AML-193 (cell line): ENCODE data around the gene GSG1L2.
"Not testable (repeated sequence)": the region's sequence is repeated elsewhere in the genome, so short reads cannot be mapped to it uniquely, and the experiment has no call there.

Experiments used
- DNase-seq, 2 experiments: peaks; one replicate each; lab custom pipeline; 2025; lab: John Stamatoyannopoulos, UW

GSG1L2 gene

DNA sequence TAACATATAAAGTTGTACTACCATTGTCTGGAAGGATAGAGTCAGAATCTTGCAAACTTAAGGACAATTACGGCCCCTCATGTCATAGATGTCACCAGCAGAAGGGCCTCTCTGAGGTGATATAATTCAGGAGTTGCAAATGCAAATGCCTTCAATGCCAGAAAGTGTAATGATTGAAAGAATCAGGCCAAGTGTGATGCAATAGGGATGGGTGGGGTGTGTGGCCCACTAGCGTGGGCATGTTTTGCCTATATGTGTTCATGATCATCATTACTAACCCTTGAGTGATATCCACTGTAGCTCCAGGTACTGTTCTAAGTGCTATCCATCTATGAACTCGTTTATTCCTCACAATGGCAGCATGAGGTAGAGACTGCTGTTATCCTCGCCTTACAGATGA lies 31.6 kb downstream of the GSG1L2 start:
- no peak for DNase-seq

DNA sequence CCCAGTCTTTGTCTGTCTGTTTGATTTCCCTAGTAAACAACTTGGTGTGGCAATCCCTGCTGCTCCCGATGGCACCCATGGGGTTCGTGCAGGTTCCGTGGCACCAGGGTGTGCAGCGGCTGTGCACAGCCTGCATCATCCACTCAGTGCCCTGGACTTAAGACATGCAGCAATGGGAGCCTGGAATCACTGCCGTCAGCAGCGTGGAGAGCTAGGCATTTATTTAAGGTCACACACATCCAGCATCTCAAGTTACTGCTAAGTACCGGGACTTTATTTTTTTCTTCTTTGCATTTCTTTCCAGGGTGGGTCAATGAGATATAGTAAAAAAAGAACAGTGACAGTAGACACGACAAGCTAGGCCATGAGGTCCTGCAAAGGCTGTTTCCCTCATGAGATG lies 33.3 kb downstream of the GSG1L2 start:
- DNase-seq: no peak

DNA sequence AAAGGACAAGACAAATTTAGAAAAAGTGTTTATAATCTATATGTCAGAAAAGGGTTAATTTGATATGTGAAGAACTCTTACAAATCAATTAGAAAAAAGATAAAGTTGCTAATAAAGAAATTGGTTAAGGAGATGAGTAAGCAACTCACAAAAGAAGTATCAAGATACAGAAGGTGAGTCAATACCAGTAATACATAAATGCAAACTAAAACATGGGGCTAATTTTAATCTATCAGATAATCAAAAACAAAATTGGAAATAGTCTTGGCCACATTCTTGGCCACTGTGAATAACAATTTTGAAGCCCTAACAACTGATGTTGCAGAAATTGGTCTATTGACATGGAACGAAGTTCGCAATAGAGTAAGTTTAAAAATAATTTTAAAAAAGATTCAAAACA lies 37.3 kb downstream of the GSG1L2 start:
- DNase-seq: no peak

DNA sequence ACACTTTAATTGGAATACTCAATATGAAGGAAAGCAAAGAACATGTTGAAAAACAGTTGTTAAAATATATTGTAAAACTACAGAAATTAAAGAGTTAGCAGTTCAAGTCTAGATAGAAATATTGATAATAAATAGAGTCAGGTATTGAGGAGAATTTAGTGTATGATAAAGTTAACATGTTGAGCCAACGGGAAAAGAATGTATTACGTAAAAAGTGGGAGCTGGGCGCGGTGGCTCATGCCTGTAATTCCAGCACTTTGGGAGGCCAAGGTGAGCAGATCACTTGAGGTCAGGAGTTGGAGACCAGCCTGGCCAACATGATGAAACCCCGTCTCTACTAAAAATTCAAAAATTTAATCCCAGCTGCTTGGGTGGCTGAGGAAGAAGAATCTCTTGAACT lies 38.4 kb downstream of the GSG1L2 start:
- not testable (repeated sequence) for DNase-seq

DNA sequence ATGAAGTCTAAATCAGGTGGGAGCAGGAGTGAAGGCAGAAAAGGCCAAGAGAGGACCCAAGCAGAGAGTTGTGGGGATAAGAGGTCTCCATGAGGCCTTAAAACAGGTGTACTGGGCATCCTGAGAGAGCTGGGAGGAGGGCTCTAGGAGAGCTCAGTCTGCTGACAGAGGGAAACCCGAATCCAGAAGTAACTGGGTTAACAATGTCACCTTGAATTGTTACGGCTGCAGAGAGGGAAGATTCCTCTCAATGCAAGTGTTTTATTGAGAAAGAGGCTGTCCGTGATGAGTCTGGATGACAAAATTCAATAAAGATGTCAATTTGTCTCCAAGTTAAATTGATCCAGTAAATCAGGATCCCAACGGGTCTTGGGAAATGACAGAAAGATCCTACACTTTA lies 38.8 kb downstream of the GSG1L2 start:
- DNase-seq: no peak

DNA sequence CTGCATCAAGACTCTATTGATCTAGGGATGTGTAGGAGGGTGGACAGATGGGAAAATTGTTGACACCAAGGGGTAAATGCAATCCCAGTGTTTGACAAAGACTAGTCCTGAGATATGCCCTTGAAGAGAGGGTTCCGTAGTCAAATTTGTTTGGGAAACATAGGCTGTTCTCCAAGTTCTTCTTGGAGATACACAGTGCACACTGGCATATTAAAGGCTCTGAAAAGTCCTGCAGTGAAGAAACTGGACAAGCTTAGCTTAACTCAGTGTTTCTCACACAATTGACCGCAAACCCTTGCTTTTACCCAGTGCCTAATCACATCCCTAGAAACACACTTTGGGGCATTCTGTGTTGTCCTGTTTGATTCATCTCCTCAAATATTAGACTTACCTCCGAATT lies 41.3 kb downstream of the GSG1L2 start:
- DNase-seq: no peak

DNA sequence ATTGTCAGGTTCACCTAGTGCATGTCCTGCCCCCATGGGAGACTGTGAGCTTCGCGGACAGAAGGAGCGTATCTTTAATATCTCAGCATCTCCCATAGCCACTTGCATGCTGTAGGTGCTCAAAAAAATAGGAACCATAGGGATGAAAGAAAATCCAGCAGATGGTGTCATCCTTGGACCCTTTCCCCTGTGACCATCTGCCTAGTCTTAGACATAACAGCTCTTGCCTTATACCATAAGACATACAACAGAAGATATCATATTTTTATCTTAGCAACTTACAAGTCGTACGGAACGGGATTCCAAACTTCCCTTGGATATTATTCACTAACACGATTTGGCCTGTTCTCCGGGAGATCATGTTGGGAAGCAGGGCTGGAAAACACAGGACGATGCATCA lies 45.0 kb downstream of the GSG1L2 start:
- DNase-seq: no peak

DNA sequence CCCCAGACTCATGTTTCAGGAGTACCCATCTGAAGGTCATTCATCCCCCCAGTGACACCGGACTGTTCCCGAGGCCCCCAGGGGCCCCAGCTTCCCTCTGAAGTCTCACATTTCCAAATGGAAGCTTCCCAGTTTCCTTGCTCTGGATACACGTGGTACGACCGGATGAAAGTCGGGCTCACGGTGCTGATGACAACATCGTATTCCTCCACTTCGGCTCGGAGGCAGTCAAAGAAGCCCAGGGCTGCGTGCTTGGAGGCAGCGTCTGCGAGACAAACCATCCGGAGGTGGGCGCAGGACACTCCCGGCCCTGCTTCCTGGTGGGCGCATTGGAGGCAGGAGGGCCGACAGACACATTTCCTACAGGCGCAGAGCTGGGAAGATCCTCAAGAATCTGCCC lies 49.2 kb downstream of the GSG1L2 start:
- DNase-seq: no peak

DNA sequence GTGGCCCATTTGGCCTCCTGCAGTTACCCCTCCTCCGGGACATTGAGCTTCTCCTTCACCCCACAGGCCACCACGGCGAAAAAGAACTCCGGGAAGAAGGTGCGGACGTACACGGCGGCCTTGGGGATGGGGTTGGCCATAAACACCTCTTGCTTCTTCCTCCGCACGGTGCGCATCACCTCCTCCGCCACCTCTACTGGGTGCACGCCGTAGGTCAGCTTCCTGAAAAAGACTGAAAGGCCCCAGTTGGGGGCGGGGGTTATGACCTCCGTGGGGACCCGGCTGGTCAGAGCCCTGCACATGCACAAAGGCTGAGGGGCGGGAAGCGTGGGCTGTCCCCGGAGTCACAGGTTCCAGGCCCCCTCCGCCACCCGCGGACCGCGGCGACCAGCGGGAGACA lies 50.4 kb downstream of the GSG1L2 start:
- DNase-seq: no peak

DNA sequence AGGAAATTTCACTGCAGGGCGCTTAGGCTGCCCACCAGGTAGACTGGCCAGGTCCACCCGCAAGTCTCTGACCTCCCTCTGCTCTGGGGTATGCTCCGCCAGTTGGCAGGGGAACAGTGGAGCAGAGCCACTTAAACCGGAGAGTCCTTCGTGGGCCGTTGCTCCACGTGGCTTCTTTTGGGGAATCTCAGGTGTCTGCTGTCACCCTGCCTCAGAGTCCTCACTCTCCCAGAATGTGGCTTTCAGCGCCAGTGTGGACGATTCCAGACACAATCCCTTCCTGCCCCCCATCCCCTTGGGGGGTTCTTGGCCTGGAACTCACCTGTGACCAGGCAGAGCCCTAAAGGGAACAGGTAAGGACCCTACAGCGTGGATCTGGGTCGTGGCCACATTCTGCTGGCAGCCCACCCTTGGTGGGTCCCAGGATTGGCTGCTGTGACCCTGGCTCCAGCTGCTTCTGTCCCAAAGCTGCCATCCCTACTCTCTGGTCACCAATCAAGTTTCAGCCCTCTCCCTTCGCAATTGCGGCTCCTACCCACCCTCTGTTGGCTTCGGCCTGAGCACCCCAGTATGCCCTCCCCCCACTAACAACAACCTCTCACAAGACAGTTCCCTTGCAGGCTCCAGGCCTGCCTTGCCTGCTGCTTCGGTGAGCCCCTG lies 52.7 kb downstream of the GSG1L2 start:
- no peak for DNase-seq

DNA sequence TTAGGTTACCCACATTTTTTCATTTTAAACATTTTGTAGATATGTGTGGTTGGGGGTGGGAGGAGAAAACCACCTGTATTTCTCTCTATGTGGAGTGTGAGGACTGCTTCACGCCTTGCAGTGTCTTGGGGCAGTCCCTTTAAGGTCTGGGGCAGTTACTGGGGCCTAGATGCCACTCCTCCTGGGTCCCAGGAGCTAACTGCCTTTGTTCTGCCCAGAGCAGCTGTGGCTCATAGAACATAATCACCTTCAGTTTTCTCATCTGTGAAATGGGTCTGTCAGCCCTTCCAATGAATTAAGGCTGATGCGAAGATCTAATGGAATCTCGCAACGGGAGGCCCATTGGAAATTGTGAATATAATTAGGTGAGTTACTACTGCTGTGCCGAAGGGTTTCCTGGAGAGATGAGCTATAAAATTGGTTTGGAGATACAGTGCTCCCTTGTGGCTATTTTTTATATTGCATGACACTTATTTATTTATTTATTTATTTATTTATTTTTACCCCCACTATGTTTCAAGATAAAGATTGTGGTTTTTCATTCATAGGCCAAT lies 53.4 kb downstream of the GSG1L2 start:
- peak in 1 of 2 experiments; percentile 4 for DNase-seq

DNA sequence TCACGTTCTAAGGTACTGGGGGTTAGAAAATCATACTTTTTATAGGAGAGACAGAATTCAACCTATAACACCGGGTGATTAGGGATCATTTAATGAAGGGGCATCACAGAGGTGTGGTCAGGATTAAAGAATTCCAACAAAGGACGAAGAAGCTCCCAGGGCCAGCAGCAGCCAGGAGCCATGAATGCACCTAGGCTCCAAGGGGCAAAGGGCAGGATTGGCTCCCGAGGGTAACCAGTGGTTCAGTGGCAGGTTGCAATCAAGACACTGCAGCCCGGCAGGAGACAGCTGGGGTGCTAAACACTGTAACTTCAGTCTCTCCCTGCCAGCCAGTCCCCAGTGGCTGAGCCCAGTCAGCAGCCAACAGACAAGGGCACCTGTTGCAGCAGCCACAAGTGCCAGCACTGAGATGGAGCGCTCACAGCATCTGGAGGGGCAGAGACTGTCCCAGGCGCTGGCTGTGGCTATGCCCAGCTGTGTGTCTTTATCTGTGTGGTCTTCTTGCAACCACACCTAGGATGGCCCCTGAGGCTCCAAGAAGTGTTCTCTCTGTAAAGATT lies 54.4 kb downstream of the GSG1L2 start:
- DNase-seq: no peak

DNA sequence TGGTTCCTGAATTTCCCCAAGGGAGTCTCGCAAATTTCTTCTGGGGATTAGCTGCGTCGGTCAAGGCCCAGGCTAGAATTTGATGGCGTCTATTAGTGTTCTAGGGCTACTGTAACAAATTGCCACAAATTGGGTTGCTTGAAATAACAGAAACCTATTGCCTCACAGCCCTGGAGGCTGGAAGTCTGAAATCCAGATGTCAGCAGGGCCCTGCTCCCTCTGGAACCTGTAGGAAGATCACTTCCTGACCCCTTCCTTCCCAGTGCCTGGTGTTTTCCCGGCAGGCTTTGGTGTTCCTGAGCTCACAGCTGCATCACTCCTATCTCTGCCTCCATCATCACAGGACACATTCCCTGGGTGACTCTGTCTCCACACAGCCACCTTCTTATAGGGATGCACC lies 54.9 kb downstream of the GSG1L2 start:
- DNase-seq: no peak

DNA sequence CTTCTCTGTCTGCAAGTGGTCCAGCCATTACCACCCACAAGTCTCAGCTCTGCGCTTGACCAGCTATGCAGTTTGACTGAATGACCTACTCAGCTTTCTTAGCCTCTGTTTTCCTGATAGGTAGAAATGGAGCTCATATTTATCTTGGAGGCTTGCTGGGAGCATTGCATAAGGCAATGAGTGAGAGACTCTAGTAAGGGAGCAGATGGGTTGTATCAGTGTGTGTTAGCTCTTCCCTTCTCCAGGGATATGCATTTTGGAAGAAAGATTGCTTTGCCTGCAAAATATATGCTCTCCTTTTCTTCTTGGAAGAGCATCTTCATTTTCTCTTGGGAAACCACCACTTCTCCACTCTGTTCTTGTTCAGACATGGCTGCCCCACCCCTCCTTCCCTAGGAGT lies 56.6 kb downstream of the GSG1L2 start:
- DNase-seq: no peak

DNA sequence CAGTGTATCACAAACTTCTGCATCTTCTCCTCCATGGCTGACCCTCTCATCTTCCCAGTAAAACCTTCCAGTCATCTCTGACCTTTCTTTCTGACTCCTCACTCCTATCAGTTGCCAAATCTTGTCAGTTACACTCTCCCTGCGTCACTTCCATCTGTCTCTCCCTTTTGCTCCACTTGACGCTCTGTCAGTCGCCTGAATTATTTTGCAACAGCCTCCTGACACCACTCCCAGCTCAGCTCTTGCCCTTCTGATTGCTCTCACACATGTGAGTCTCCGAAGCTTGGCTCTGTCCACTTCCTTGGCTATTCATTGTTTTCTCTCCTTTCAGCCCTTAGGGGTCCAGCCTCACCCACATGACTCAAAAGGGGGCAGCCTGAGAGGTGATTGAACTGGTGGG lies 58.2 kb downstream of the GSG1L2 start:
- DNase-seq: no peak

DNA sequence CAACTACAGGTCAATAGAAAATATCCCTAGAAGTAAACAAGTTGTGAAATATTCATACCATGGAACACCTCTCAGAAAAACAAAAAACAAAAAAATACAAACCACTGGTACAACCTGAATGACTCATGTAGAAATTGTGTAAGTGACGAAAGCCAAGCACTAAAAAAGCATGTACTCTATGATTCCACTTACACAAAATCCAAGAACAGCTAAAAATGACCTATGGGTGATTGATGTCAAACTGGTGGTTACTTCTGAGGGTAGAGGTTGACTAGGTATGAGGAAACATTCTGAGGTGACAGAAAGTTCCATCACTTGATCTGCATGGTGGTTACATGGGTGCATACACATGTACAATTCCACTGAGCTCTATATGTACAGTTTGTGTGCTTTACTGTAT lies 61.6 kb downstream of the GSG1L2 start:
- DNase-seq: no peak

DNA sequence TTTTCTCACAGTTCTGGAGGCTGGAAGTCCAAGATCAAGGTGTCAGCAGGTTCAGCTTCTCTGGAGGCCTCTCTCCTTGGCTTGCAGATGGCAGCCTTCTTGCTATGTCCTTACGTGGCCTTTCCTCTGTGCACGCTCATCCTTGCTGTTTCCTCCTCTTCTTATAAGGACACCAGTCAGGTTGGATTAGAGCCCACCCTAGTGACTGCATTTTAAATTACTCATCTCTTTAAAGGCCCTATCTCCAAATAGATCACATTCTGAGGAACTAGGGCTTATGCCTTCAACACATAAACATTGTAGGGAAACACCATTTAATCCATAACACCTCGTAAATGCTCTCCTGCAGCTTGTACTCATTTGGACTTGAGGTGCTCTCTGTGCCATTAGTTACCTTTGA lies 66.8 kb downstream of the GSG1L2 start:
- no peak for DNase-seq
